T-helper 2 cell treated with Interferon-gamma antibody and Interleukin-4, amounts not matched to agents 100 ng/mL and 5 ng/mL, for 36 hours (primary cell): ENCODE data around the gene FAM151A. TPM values are rescaled to one million over a fixed set of nuclear protein-coding genes. Genes with fewer than 3 reads are reported as not detected.

Experiments
- intact Hi-C: fragments of 100-400 bp; cut with micrococcal nuclease; formaldehyde crosslinking; loops from one replicate; pipeline ENCODE4 v1.15.1; 2023
- total RNA-seq: library from RNA; stranded (reverse); gene quantifications from 2 replicates; pipeline ENCODE4 v1.2.3, GENCODE V29; 2022

The FAM151A gene
- total RNA-seq, 1 donor from 2014 or later: not detected

- intact Hi-C loops: no loop called here
Observed at GRCh38 chr1:54581621-54582035, 41.7 kb downstream of the FAM151A start.

- intact Hi-C loops: no loop called here
Observed at GRCh38 chr1:54580856-54581550, 42.3 kb downstream of the FAM151A start.

- intact Hi-C loops: no loop called here
Observed at GRCh38 chr1:54579337-54579781, 44.0 kb downstream of the FAM151A start.

GRCh38 chr1:54577612-54578011 lies 45.7 kb downstream of the FAM151A start:
- intact Hi-C loops: no loop called here

GRCh38 chr1:54575605-54576290 lies 47.6 kb downstream of the FAM151A start:
- intact Hi-C loops: no loop called here

GRCh38 chr1:54575161-54575560 lies 48.2 kb downstream of the FAM151A start:
- intact Hi-C loops: no loop called here

GRCh38 chr1:54574158-54574778 lies 49.1 kb downstream of the FAM151A start:
- intact Hi-C loops: no loop called here

- intact Hi-C loops: no loop called here
Observed at GRCh38 chr1:54572542-54572850, 50.8 kb downstream of the FAM151A start.

- intact Hi-C loops: no loop called here
Observed at GRCh38 chr1:54571803-54572541, 51.4 kb downstream of the FAM151A start.

- intact Hi-C loops: no loop called here
Observed at GRCh38 chr1:54571326-54571725, 52.0 kb downstream of the FAM151A start.

- intact Hi-C loops: no loop called here
Observed at GRCh38 chr1:54570161-54570560, 53.2 kb downstream of the FAM151A start.

GRCh38 chr1:54569339-54569738 lies 54.0 kb downstream of the FAM151A start:
- intact Hi-C loops: no loop called here

GRCh38 chr1:54567961-54568360 lies 55.4 kb downstream of the FAM151A start:
- intact Hi-C loops: no loop called here

- intact Hi-C loops: no loop called here
Observed at GRCh38 chr1:54566438-54567141, 56.7 kb downstream of the FAM151A start.

- intact Hi-C loops: no loop called here
Observed at GRCh38 chr1:54565113-54565501, 58.2 kb downstream of the FAM151A start.

- intact Hi-C loops: no loop called here
Observed at GRCh38 chr1:54564312-54565112, 58.8 kb downstream of the FAM151A start.

- intact Hi-C loops: no loop called here
Observed at GRCh38 chr1:54559771-54560231, 63.5 kb downstream of the FAM151A start.
